Measurements from ENCODE around the gene SFXN2. TPM values are rescaled to one million over a fixed set of nuclear protein-coding genes. Genes with fewer than 3 reads are reported as not detected.
A peak's percentile ranks its signal among the peaks of the same experiment; 100 is the strongest.

Gene SFXN2
- total RNA-seq, 1 experiment from 2014 or later = 21.2 TPM

- no peak for DNase-seq
- peaks cover 12% of the 10 kb centered on the region for H3K27me3 Mint-ChIP-seq (ENCODE audit: unreplicated experiment)
- H3K27ac Mint-ChIP-seq (ENCODE audit: unreplicated experiment) = no peak overlapping the region
- CTCF ChIA-PET = interaction anchor here (1.3 kb wide), 1 partner anchor 28 kb away, joined by 3 read pairs; no protein-coding TSS in a partner anchor
- H3K4me3 Mint-ChIP-seq (ENCODE audit: low read depth, unreplicated experiment) = peak overlapping the region; percentile 3
- peaks cover 10% of the 10 kb centered on the region for H3K4me1 Mint-ChIP-seq (ENCODE audit: low read depth, unreplicated experiment)
- no peaks in the 10 kb centered on the region for H3K9me3 Mint-ChIP-seq (ENCODE audit: low read depth, unreplicated experiment)
- no peak for TF ChIP-seq CTCF (IDR thresholded peaks at IDR 0.05; ENCODE audit: unreplicated experiment)
- intact Hi-C loops (cut with micrococcal nuclease; ENCODE audit: unreplicated experiment) = no loop called here
- BruUV-seq (replicated peaks) = no TSS peak
- H3K36me3 Mint-ChIP-seq (ENCODE audit: insufficient read depth, unreplicated experiment) = no peaks in the 10 kb centered on the region
These were observed 40.5 kb upstream of the SFXN2 start for GRCh38 chr10:102673819-102674511.

GRCh38 chr10:102674566-102674965 is 39.9 kb upstream of the SFXN2 start:
- Mint-ChIP-seq H3K4me3 (ENCODE audit: low read depth, unreplicated experiment) (no peak overlapping the region), H3K27me3 (ENCODE audit: unreplicated experiment) (peaks cover 12% of the 10 kb centered on the region), H3K27ac (ENCODE audit: unreplicated experiment) (no peak overlapping the region), H3K9me3 (ENCODE audit: low read depth, unreplicated experiment) (no peaks in the 10 kb centered on the region), H3K36me3 (ENCODE audit: insufficient read depth, unreplicated experiment) (no peaks in the 10 kb centered on the region), H3K4me1 (ENCODE audit: low read depth, unreplicated experiment) (peaks cover 10% of the 10 kb centered on the region)
- no peak for TF ChIP-seq CTCF (IDR thresholded peaks at IDR 0.05; ENCODE audit: unreplicated experiment)
- no peak for DNase-seq
- BruUV-seq (replicated peaks) = no TSS peak
- CTCF ChIA-PET = no interaction called here
- intact Hi-C loops (cut with micrococcal nuclease; ENCODE audit: unreplicated experiment) = no loop called here

GRCh38 chr10:102675011-102675665 is 39.3 kb upstream of the SFXN2 start:
- CTCF ChIA-PET = interaction anchor here (0.6 kb wide), 1 partner anchor 848 kb away, joined by 3 read pairs; no protein-coding TSS in a partner anchor
- intact Hi-C loops (cut with micrococcal nuclease; ENCODE audit: unreplicated experiment) = no loop called here
- no peaks in the 10 kb centered on the region for H3K9me3 Mint-ChIP-seq (ENCODE audit: low read depth, unreplicated experiment)
- H3K4me1 Mint-ChIP-seq (ENCODE audit: low read depth, unreplicated experiment) = peaks cover 10% of the 10 kb centered on the region
- H3K4me3 Mint-ChIP-seq (ENCODE audit: low read depth, unreplicated experiment) = no peak overlapping the region
- H3K27ac Mint-ChIP-seq (ENCODE audit: unreplicated experiment) = no peak overlapping the region
- TF ChIP-seq CTCF (IDR thresholded peaks at IDR 0.05; ENCODE audit: unreplicated experiment) = no peak
- DNase-seq = no peak
- H3K27me3 Mint-ChIP-seq (ENCODE audit: unreplicated experiment) = peaks cover 12% of the 10 kb centered on the region
- no TSS peak for BruUV-seq (replicated peaks)
- H3K36me3 Mint-ChIP-seq (ENCODE audit: insufficient read depth, unreplicated experiment) = no peaks in the 10 kb centered on the region

GRCh38 chr10:102675666-102676533 is 38.5 kb upstream of the SFXN2 start:
- Mint-ChIP-seq H3K9me3 (ENCODE audit: low read depth, unreplicated experiment) (no peaks in the 10 kb centered on the region), H3K27me3 (ENCODE audit: unreplicated experiment) (peaks cover 12% of the 10 kb centered on the region), H3K36me3 (ENCODE audit: insufficient read depth, unreplicated experiment) (no peaks in the 10 kb centered on the region), H3K4me3 (ENCODE audit: low read depth, unreplicated experiment) (no peak overlapping the region), H3K27ac (ENCODE audit: unreplicated experiment) (no peak overlapping the region), H3K4me1 (ENCODE audit: low read depth, unreplicated experiment) (peaks cover 10% of the 10 kb centered on the region)
- no peak for DNase-seq
- CTCF ChIA-PET = interaction anchor here (0.6 kb wide), 1 partner anchor 848 kb away, joined by 3 read pairs; no protein-coding TSS in a partner anchor
- intact Hi-C loops (cut with micrococcal nuclease; ENCODE audit: unreplicated experiment) = no loop called here
- TF ChIP-seq CTCF (IDR thresholded peaks at IDR 0.05; ENCODE audit: unreplicated experiment) = no peak
- BruUV-seq (replicated peaks) = no TSS peak
